Esophagus squamous epithelium (tissue), 5 donors: Measurements from ENCODE around the gene CXCL8. TPM values are rescaled to one million over a fixed set of nuclear protein-coding genes. Genes with fewer than 3 reads are reported as not detected.

Experiments used
- DNase-seq: peaks from one replicate; lab custom pipeline; 2025; lab: John Stamatoyannopoulos, UW
- H3K27ac ChIP-seq, 4 donors: fragments of 200-600 bp; sonication (generic); one replicate each; pipeline ENCODE4 v1.5.1; 2016 to 2019; ENCODE audit warnings: mild to moderate bottlenecking in 1 of 4
- H3K27me3 ChIP-seq, 4 donors: fragments of 200-600 bp; sonication (generic); 1 replicate in 3 of 4; 2 replicates in 1 of 4; pipeline versions ENCODE4 v1.5.1 to v1.6.0; 2017 to 2021; ENCODE audit warnings: antibody characterized with exemption in 1 of 4
- H3K36me3 ChIP-seq, 3 donors: fragments of 200-600 bp; sonication (generic); one replicate each; pipeline ENCODE4 v1.5.1; 2016 to 2019
- H3K4me1 ChIP-seq, 3 donors: fragments of 200-600 bp; sonication (generic); one replicate each; pipeline ENCODE4 v1.5.1; 2017 to 2019
- H3K4me3 ChIP-seq, 4 donors: fragments of 200-600 bp; sonication (generic); 1 replicate in 3 of 4; 2 replicates in 1 of 4; pipeline ENCODE4 v1.5.1; 2016 to 2019; ENCODE audit warnings: mild to moderate bottlenecking in 2 of 4, moderate library complexity in 1 of 4
- H3K9me3 ChIP-seq, 3 donors: fragments of 200-600 bp; sonication (generic); one replicate each; pipeline ENCODE4 v1.5.1; 2016 to 2019
- POLR2A ChIP-seq, 4 donors: fragments of 450-650 bp; IDR thresholded peaks; one replicate each; pipeline ENCODE4 v1.6.1; 2017; ENCODE audit warnings: antibody characterized with exemption in 4 of 4, mild to moderate bottlenecking in 4 of 4, moderate library complexity in 3 of 4
- WGBS, 2 donors: methylation state at CpG; one replicate each; pipeline ENCODE4 v1.1.5; 2018; 5-methylcytosine and 5-hydroxymethylcytosine counted together
- intact Hi-C: fragments of 100-400 bp; cut with DNase I; formaldehyde crosslinking; loops from one replicate; pipeline ENCODE4 v1.15.0; 2022
- total RNA-seq, 4 donors: library from RNA; depleted of rRNA; stranded (reverse); fragments of >200 nt; gene quantifications; one replicate each; pipeline ENCODE4 v1.1.0, GENCODE V29; 2016
- TF ChIP-seq, protein P1 (sequence below), 6 experiments: fragments of 450-650 bp in 4 of 6; fragments of 200-600 bp in 2 of 6; sonication (generic) in 2 of 6; IDR thresholded peaks; one replicate each; pipeline ENCODE4 v1.5.1; 2016 to 2019; ENCODE audit warnings: antibody characterized with exemption in 6 of 6, mild to moderate bottlenecking in 4 of 6, moderate library complexity in 4 of 6
- donor health status: DM: yes; HTN: yes; CAD: no.

CXCL8 gene
- total RNA-seq, 4 donors from 2014 or later, result 0.76 to 90.2 (median 2.4) TPM; not detected in 1

DNA sequence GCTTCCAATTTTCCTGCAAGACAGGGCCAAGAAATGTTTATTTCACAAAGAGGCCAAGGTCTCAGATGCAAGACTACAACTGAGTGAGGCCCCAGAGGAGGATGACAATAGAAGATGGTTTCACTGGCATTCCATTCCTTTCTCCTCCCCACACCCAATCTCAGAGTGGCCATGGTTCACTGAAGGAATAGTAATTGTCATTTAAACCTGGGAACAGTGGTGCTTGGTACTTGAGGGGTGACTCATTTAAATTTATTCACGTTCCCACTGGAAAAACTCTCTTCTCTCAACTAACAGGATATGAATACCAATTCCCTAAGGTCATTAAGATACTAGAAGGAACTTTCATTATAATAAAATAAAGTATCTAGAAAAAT, 35.3 kb upstream of the CXCL8 start:
- TF ChIP-seq, protein P1, sequence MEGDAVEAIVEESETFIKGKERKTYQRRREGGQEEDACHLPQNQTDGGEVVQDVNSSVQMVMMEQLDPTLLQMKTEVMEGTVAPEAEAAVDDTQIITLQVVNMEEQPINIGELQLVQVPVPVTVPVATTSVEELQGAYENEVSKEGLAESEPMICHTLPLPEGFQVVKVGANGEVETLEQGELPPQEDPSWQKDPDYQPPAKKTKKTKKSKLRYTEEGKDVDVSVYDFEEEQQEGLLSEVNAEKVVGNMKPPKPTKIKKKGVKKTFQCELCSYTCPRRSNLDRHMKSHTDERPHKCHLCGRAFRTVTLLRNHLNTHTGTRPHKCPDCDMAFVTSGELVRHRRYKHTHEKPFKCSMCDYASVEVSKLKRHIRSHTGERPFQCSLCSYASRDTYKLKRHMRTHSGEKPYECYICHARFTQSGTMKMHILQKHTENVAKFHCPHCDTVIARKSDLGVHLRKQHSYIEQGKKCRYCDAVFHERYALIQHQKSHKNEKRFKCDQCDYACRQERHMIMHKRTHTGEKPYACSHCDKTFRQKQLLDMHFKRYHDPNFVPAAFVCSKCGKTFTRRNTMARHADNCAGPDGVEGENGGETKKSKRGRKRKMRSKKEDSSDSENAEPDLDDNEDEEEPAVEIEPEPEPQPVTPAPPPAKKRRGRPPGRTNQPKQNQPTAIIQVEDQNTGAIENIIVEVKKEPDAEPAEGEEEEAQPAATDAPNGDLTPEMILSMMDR (IDR thresholded peaks at IDR 0.05), result no peak
- no peak for TF ChIP-seq POLR2A (IDR thresholded peaks at IDR 0.05)
- H3K4me3 ChIP-seq, result no peak overlapping the region
- H3K27me3 ChIP-seq, result no peaks in the 10 kb centered on the region
- WGBS, 2 donors, result 13 to 27% methylated on average over 1 of the region's 1 CpG
- no peak for DNase-seq
- no peaks in the 10 kb centered on the region for H3K36me3 ChIP-seq
- H3K27ac ChIP-seq, result peak overlapping the region; percentile 70 to 81 (median 78)
- H3K9me3 ChIP-seq, result no peaks in the 10 kb centered on the region
- intact Hi-C loops, result no loop called here
- peaks cover 24 to 65% (median 35%) of the 10 kb centered on the region in 3 donors for H3K4me1 ChIP-seq

DNA sequence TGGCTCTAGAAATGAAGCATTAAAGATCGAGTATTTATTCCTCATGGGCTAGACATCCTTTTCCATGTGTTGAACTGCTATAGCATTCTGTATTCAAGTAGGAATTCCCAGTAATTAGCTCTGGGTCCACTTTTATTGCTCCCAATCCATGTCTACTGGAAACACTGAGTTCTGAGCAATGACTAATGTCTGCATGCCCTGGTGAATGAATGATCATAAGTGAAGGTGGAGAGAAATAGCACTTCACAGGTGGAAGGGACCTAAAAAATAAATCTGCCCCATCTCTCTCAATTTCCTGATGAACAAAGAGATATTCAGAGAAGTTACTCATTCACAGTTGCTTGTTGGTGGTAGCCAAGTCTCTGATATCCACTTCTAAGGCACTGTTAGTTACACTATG, 34.6 kb upstream of the CXCL8 start:
- no peak for DNase-seq
- 50 to 88% methylated on average over 1 of the region's 1 CpG for WGBS, 2 donors
- no peak overlapping the region for H3K4me3 ChIP-seq
- no peak for TF ChIP-seq POLR2A (IDR thresholded peaks at IDR 0.05)
- TF ChIP-seq, protein P1 (IDR thresholded peaks at IDR 0.05), result no peak
- H3K27me3 ChIP-seq, result no peaks in the 10 kb centered on the region
- no peaks in the 10 kb centered on the region for H3K9me3 ChIP-seq
- H3K36me3 ChIP-seq, result no peaks in the 10 kb centered on the region
- intact Hi-C loops, result no loop called here
- peak overlapping the region in 3 of 4 donors; percentile 70 to 80 (median 77) for H3K27ac ChIP-seq
- peaks cover 24 to 72% (median 35%) of the 10 kb centered on the region in 3 donors for H3K4me1 ChIP-seq

DNA sequence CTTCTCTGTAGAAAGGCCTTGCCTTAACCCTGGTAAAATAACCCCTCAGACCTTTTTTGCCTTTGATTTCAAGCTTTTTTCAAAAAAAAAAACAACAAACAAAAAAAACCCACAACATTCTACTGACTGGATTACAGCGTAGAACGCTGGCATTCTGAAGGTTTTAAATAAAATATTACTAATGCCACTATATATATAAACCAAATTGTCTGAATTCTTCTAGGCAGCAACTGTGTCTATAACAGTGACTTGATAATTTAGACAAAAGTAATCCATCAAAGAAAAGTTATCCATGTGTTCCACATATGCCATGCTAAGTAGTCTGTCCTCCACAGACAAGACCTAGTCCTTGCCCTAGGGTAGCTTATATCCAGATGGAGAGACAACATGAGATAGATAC, 33.6 kb upstream of the CXCL8 start:
- Histone ChIP-seq H3K4me3 (no peak overlapping the region), H3K9me3 (no peaks in the 10 kb centered on the region), H3K4me1 (peaks cover 24 to 68% (median 35%) of the 10 kb centered on the region in 3 donors), H3K27me3 (no peaks in the 10 kb centered on the region), H3K36me3 (no peaks in the 10 kb centered on the region), H3K27ac (no peak overlapping the region)
- DNase-seq, result no peak
- TF ChIP-seq POLR2A (IDR thresholded peaks at IDR 0.05), result no peak
- TF ChIP-seq, protein P1 (IDR thresholded peaks at IDR 0.05), result no peak
- WGBS, 2 donors, result 88 to 89% methylated on average over 2 of the region's 2 CpGs
- intact Hi-C loops, result no loop called here

DNA sequence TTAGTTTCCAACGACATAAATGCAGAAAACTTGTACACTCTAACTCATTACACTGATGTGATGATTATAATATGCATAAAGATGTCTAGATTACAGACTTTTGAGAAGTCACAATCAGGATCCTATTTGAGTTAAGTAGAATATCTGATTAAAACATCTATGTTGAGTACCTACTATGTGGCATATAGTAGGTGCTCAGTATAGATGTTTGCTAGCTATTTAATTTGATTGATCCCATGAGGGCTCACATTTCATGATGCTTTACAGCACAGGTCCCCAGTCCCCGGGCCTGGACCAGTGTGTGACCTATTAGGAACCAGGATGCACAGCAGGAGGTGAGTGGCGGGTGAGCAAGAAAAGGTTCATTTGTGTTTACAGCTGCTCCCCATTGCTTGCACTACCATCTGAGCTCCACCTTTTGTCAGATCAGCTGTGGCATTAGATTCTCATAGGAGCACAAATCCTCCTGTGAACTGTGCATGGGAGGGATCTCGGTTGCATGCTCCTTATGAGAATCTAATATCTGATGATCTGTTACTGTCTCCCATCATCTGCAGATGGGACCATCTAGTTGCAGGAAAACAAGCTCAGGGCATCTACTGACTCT, 33.0 kb upstream of the CXCL8 start:
- Histone ChIP-seq H3K27me3 (no peaks in the 10 kb centered on the region), H3K9me3 (no peaks in the 10 kb centered on the region), H3K4me3 (no peak overlapping the region), H3K4me1 (peaks cover 24 to 68% (median 35%) of the 10 kb centered on the region in 3 donors), H3K36me3 (no peaks in the 10 kb centered on the region), H3K27ac (peak overlapping the region in 2 of 4 donors; percentile 39 to 70)
- TF ChIP-seq, protein P1 (IDR thresholded peaks at IDR 0.05), result no peak
- no peak for TF ChIP-seq POLR2A (IDR thresholded peaks at IDR 0.05)
- no peak for DNase-seq
- intact Hi-C loops, result no loop called here
- 71 to 82% methylated on average over 4 of the region's 4 CpGs for WGBS, 2 donors

DNA sequence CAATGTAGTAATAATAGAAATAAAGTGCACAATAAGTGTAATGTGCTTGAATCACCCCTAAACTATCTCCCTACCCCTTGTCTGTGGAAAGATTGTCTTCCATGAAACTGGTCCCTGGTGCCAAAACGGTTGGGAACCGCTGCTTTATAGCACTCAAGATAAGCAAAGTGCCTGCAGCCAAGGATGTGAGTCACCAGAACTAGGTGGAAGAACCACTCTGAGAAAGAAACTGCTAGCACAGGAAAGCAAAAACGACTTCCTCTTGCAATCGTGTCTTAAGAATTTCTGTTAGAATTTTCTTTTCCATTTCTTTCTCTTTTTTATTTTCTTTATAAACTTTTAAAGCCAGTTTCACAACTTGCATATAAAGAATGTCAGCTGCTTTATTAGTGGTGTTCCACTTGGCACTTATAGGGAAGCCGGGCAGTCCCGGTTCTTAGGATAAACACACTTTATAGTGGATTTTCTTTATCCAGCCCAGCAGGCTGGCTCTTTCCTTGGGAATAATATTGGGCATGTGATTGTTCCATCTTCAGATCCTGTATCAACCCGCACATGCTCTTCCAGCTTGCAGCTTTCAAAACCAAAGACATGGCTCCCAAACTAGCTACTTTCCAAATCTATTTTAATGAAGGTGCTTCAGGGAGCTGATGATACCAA, 32.3 kb upstream of the CXCL8 start:
- 16 to 18% methylated on average over 7 of the region's 7 CpGs for WGBS, 2 donors
- peak overlapping the region; percentile 38 to 70 (median 50) for H3K27ac ChIP-seq
- intact Hi-C loops, result no loop called here
- no peak for DNase-seq
- H3K4me3 ChIP-seq, result peak overlapping the region in 1 of 4 donors; percentile 19
- no peaks in the 10 kb centered on the region for H3K36me3 ChIP-seq
- H3K27me3 ChIP-seq, result no peaks in the 10 kb centered on the region
- peaks cover 24 to 66% (median 35%) of the 10 kb centered on the region in 3 donors for H3K4me1 ChIP-seq
- TF ChIP-seq, protein P1 (IDR thresholded peaks at IDR 0.05), result no peak
- no peak for TF ChIP-seq POLR2A (IDR thresholded peaks at IDR 0.05)
- H3K9me3 ChIP-seq, result no peaks in the 10 kb centered on the region
